ENCODE data around the gene MORN5.

MORN5 gene

DNA sequence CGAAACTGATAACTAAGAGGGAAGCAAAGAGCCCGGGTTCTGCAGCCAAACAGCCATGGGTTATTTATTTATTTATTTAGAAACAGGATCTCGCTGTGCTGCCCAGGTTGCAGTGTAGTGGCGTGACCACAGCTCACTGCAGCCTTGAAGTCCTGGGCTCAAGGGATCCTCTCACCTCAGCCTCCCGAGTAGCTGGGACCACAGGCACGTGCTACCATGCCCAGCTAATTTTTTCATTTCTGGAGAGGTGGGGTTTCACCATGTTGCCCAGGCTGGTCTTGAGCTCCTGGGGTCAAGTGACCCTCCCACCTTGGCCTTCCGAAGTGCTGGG, 24.2 kb upstream of the MORN5 start:
- DNase-seq (ENCODE audit: low read depth) = no peak
- TF ChIP-seq, protein P1, sequence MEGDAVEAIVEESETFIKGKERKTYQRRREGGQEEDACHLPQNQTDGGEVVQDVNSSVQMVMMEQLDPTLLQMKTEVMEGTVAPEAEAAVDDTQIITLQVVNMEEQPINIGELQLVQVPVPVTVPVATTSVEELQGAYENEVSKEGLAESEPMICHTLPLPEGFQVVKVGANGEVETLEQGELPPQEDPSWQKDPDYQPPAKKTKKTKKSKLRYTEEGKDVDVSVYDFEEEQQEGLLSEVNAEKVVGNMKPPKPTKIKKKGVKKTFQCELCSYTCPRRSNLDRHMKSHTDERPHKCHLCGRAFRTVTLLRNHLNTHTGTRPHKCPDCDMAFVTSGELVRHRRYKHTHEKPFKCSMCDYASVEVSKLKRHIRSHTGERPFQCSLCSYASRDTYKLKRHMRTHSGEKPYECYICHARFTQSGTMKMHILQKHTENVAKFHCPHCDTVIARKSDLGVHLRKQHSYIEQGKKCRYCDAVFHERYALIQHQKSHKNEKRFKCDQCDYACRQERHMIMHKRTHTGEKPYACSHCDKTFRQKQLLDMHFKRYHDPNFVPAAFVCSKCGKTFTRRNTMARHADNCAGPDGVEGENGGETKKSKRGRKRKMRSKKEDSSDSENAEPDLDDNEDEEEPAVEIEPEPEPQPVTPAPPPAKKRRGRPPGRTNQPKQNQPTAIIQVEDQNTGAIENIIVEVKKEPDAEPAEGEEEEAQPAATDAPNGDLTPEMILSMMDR (conservative IDR thresholded peaks at IDR 0.05; ENCODE audit: low read depth, low read length) = no peak
- no peak overlapping the region for H3K4me3 ChIP-seq (ENCODE audit: low read length)

DNA sequence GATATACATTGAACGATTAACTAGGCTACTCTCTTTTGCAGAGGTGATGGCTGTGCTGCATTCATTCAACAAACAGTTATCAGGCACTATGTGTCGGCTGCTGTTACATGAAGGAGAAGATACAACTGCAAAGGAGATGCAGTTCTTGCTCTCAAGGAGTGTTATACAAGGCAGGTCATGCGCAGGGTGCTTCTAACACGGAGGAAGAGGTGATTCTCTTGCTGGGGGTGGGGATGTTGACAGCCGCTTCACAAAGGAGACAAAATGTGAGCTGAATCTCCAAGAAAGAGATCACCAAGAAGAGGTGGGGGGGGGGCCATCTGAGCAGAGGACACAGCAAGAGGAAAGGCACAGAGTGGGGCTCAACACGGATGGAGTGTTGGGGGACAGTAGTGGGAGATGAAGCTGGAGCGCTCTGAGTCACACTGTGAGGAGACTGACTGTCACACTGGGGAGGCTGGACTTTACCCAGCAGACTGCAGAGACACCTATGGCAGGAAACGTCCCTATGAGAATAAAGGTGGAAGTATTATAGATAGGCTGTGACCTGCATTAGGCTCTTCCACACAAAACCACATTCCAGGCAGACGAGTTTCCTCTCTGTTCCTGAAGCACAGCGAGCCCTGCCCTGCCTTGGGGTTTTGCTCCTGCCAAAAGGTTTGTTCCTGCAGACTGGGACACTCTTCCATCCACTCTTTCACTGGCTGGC, 21.0 kb upstream of the MORN5 start:
- no peak for DNase-seq (ENCODE audit: low read depth)
- no peak overlapping the region for H3K4me3 ChIP-seq (ENCODE audit: low read length)
- TF ChIP-seq, protein P1 (conservative IDR thresholded peaks at IDR 0.05; ENCODE audit: low read depth, low read length) = no peak

DNA sequence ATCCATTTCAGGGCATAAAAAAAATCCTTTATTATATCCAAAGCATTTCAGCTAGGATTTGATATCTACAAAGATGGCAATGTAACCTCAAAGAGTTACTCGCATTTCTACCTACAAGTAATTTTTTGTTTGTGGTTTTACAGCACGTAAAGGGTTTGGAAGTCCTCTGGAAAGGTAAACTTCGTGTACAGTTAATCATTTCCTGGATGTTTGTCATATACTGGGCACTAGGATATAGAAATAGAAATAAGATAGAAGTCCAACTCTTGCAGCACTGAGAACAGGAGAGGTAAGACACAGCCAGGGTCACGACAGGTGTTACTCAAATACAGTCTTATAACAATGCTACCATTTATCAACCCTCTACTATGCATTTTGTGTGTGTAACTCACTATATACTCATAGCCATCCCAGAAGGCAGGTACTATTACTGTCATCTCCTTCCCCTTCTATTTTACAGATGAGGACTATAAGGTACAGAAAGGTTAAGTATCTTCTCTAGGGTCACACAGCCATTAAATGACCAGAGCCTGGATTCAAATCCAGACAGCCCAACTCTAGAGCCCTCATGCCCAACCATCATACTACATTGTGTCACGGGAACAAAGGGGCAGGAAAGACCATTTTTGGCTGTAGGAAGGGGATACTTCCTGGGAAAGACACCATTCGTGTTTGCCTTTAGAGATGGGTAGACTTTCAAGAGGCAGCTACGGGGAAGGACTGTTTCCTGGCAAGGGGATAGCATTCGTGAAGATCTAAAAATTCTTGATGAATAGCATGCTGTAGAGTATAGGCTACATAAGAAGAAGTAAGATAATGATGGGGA, 19.1 kb upstream of the MORN5 start:
- no peak overlapping the region for H3K4me3 ChIP-seq (ENCODE audit: low read length)
- TF ChIP-seq, protein P1 (conservative IDR thresholded peaks at IDR 0.05; ENCODE audit: low read depth, low read length) = no peak
- no peak for DNase-seq (ENCODE audit: low read depth)

DNA sequence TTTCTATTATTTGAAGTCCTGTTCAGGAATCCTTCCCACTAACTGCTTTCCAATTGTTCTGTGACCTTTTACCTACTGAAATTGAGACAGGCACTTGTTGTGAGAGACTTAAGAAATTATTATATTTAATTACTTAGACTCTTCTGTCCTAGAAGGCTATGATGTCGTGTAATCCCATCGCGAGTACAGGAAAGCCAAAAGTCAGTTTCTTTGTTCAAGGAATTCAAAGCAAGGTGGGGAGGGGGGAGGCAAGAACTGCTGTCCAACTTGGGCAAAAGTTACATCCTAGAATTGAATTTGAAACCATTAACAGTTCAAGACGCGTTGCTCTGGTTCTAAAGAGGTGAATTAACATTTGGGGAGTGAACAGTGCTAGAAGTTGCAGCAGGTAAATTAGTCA, 18.0 kb upstream of the MORN5 start:
- TF ChIP-seq, protein P1 (conservative IDR thresholded peaks at IDR 0.05; ENCODE audit: low read depth, low read length) = no peak
- no peak overlapping the region for H3K4me3 ChIP-seq (ENCODE audit: low read length)
- no peak for DNase-seq (ENCODE audit: low read depth)

DNA sequence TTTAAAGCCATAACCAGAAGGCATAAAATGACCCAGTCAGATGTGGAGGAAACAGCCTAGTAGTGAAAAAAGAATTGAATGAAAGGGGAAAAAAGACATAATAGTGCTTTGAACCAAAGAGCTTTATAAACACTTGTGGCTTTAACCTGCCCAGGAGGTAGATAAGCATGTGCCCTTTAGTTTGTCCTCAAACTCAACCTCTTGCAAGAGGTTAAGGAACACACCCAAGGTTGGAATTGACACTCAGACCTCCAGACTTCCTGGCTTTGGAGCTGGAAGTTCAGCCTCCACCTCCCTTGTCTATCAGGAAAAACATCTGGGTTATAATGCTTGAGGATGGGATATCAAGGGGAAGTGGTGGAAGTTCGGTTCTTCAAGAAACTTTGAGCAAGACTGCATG, 16.4 kb upstream of the MORN5 start:
- H3K4me3 ChIP-seq (ENCODE audit: low read length) = no peak overlapping the region
- DNase-seq (ENCODE audit: low read depth) = no peak

DNA sequence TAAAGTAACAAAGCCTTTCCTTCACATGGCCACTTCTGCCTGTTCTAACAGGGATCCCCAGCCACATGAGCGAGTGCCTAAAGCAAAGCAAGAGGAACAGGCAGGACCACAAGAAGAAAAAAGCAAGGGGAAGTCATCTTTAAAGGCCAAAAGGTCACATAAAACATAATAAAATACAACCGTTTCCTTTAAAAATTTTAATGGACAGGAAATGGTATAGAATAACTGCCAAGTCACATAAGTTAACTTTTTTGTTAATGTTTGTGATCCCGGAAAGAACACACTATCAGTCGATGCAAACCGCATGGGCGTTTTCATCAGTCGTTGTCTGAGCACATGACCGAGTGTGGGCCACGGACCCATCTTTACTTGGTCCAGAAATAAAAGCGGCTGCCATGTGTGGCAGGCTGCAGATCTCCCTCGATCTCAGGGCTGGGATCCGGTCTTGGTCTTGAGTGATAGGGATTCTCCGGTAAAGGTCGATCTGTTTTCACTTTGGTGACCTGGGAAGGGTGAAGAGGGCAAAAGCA, 15.8 kb upstream of the MORN5 start:
- H3K4me3 ChIP-seq (ENCODE audit: low read length) = no peak overlapping the region
- TF ChIP-seq, protein P1 (conservative IDR thresholded peaks at IDR 0.05; ENCODE audit: low read depth, low read length) = no peak
- no peak for DNase-seq (ENCODE audit: low read depth)

More for the DNA sequence above, 16.4 kb upstream of the MORN5 start:
- TF ChIP-seq, protein P1 (conservative IDR thresholded peaks at IDR 0.05; ENCODE audit: low read depth, low read length) = no peak
